B cell (primary cell): Measurements from ENCODE around the gene SNRNP48. TPM values are rescaled to one million over a fixed set of nuclear protein-coding genes. Genes with fewer than 3 reads are reported as not detected.

Experiments used
- ATAC-seq: fragments of 200-7000 bp; cut with Tn5 transposase; one replicate; pipeline ENCODE4 v1.10.0; 2021; ENCODE audit warnings: low read depth, mild to moderate bottlenecking, moderate number of reproducible peaks, moderate library complexity
- CTCF ChIA-PET: fragments of 350-600 bp; sonication (Branson Sonifier 250); formaldehyde crosslinking; loops from one replicate; lab custom pipeline; 2021; ENCODE audit warnings: antibody characterized with exemption, inconsistent platforms; lab: Charles Lee
- POLR2A ChIA-PET: fragments of 350-600 bp; sonication (Branson Sonifier 250); formaldehyde crosslinking; loops from one replicate; lab custom pipeline; 2021; ENCODE audit warnings: antibody characterized with exemption; lab: Charles Lee
- DNase-seq: peaks from one replicate; pipeline ENCODE4 v3.0.0; 2013
- H2AFZ ChIP-seq: 2 replicates; pipeline ENCODE4 v1.6.1; 2012; ENCODE audit warnings: mild to moderate bottlenecking, low read depth, low read length; ENCODE audit not compliant: insufficient read depth, poor library complexity, severe bottlenecking
- H3K27ac ChIP-seq, 2 donors: 1 replicate in 1 of 2; 2 replicates in 1 of 2; pipeline ENCODE4 v1.5.1; 2012 to 2013; ENCODE audit warnings: low read length in 2 of 2, mild to moderate bottlenecking in 2 of 2, moderate library complexity in 1 of 2
- H3K27me3 ChIP-seq, 4 experiments: fragments of 200-600 bp in 1 of 4; sonication (generic) in 1 of 4; replicated peaks in 1 of 4; 1 replicate in 2 of 4; 2 replicates in 2 of 4; pipeline versions ENCODE4 v1.6.1 to v1.7.0; 2013 to 2016; ENCODE audit warnings: low read length in 3 of 4, mild to moderate bottlenecking in 2 of 4, mixed read lengths in 1 of 4, moderate library complexity in 1 of 4; ENCODE audit not compliant: insufficient read depth in 4 of 4, control insufficient read depth in 3 of 4; ENCODE audit errors: control extremely low read depth in 1 of 4
- H3K36me3 ChIP-seq, 2 experiments: replicated peaks in 1 of 2; 1 replicate in 1 of 2; 2 replicates in 1 of 2; pipeline versions ENCODE4 v1.6.1 to v1.7.1; 2013; ENCODE audit warnings: low read length in 1 of 2; ENCODE audit not compliant: insufficient read depth in 2 of 2, control insufficient read depth in 1 of 2; ENCODE audit errors: control extremely low read depth in 1 of 2, extremely low read depth in 1 of 2
- H3K4me1 ChIP-seq, 2 donors: fragments of 200-600 bp in 1 of 2; sonication (generic) in 1 of 2; 1 replicate in 1 of 2; 2 replicates in 1 of 2; pipeline versions ENCODE4 v1.5.1 to v1.6.1; 2013 to 2017; ENCODE audit warnings: low read length in 2 of 2; ENCODE audit not compliant: control insufficient read depth in 2 of 2, insufficient read depth in 2 of 2
- H3K4me2 ChIP-seq: replicated peaks from 2 replicates; pipeline ENCODE3; 2012; ENCODE audit warnings: mild to moderate bottlenecking, low read depth, low read length; ENCODE audit not compliant: poor library complexity, severe bottlenecking
- H3K4me3 ChIP-seq, 5 experiments: fragments of 200-600 bp in 1 of 5; sonication (generic) in 1 of 5; 1 replicate in 3 of 5; 2 replicates in 2 of 5; pipeline versions ENCODE4 v1.5.1 to v1.7.0; 2011 to 2016; ENCODE audit warnings: low read length in 4 of 5, mild to moderate bottlenecking in 4 of 5, low read depth in 2 of 5, control low read depth in 1 of 5, moderate library complexity in 1 of 5; ENCODE audit not compliant: insufficient read depth in 1 of 5; ENCODE audit errors: control extremely low read depth in 1 of 5, extremely low read depth in 1 of 5
- H3K79me2 ChIP-seq: fragments of 200-600 bp; sonication (generic); one replicate; pipeline ENCODE4 v1.6.0; 2016; ENCODE audit warnings: low read length; ENCODE audit not compliant: control insufficient read depth, insufficient read depth
- H3K9ac ChIP-seq: fragments of 200-600 bp; sonication (generic); 2 replicates; pipeline ENCODE4 v1.6.1; 2017; ENCODE audit warnings: mild to moderate bottlenecking, low read length, moderate library complexity
- H3K9me3 ChIP-seq, 3 donors: one replicate each; pipeline versions ENCODE4 v1.6.1 to v1.7.1; 2013; ENCODE audit warnings: low read length in 2 of 3; ENCODE audit not compliant: control insufficient read depth in 2 of 3, insufficient read depth in 1 of 3; ENCODE audit errors: control extremely low read depth in 1 of 3
- H4K20me1 ChIP-seq: 2 replicates; pipeline ENCODE4 v1.6.0; 2012; ENCODE audit warnings: mild to moderate bottlenecking, low read length; ENCODE audit not compliant: insufficient read depth, control insufficient read depth, poor library complexity, severe bottlenecking
- H3K27ac Mint-ChIP-seq: one replicate; pipeline ENCODE4 v1.8.0; 2021; ENCODE audit warnings: mixed read lengths
- H3K27me3 Mint-ChIP-seq: one replicate; pipeline ENCODE4 v1.8.0; 2021; ENCODE audit warnings: mixed read lengths
- H3K4me1 Mint-ChIP-seq: one replicate; pipeline ENCODE4 v1.8.0; 2021; ENCODE audit warnings: mixed read lengths
- H3K4me3 Mint-ChIP-seq: one replicate; pipeline ENCODE4 v1.8.0; 2021; ENCODE audit warnings: mixed read lengths
- H3K9me3 Mint-ChIP-seq: one replicate; pipeline ENCODE4 v1.8.0; 2022; ENCODE audit warnings: mixed read lengths; ENCODE audit not compliant: insufficient read depth
- EZH2 ChIP-seq: IDR thresholded peaks from 2 replicates; pipeline ENCODE4 v1.6.1; 2012; ENCODE audit warnings: borderline replicate concordance, low read depth, mild to moderate bottlenecking, moderate library complexity, low read length; ENCODE audit not compliant: insufficient read depth, poor library complexity, severe bottlenecking
- WGBS: methylation state at CpG from one replicate; pipeline ENCODE4 v1.1.5; 2013; ENCODE audit warnings: missing lambda C conversion rate; ENCODE audit not compliant: insufficient coverage; 5-methylcytosine and 5-hydroxymethylcytosine counted together
- intact Hi-C: fragments of 100-400 bp; cut with micrococcal nuclease; formaldehyde crosslinking; loops from one replicate; pipeline ENCODE4 v1.10.0; 2022
- polyA plus RNA-seq: library from polyadenylated mRNA; depleted of rRNA; stranded (reverse); fragments of >200 nt; gene quantifications from 2 replicates; pipeline ENCODE4 v1.2.3, GENCODE V29; 2012
- total RNA-seq, 2 donors: library from RNA; stranded (reverse); fragments of 120-200 nt in 1 of 2; gene quantifications; 1 replicate in 1 of 2; 2 replicates in 1 of 2; pipeline versions ENCODE4 v1.2.3 to v1.2.4, GENCODE V29; 2013 to 2022
- TF ChIP-seq, protein P1 (sequence below): fragments of 200-600 bp; IDR thresholded peaks from one replicate; pipeline ENCODE4 v1.8.0; 2022; ENCODE audit warnings: antibody characterized with exemption, mild to moderate bottlenecking

SNRNP48 gene
- total and polyA plus RNA-seq, 2 donors (not counting 1 experiment from before 2014, with no cell fraction given) = 8.9 to 22.9 TPM

DNA sequence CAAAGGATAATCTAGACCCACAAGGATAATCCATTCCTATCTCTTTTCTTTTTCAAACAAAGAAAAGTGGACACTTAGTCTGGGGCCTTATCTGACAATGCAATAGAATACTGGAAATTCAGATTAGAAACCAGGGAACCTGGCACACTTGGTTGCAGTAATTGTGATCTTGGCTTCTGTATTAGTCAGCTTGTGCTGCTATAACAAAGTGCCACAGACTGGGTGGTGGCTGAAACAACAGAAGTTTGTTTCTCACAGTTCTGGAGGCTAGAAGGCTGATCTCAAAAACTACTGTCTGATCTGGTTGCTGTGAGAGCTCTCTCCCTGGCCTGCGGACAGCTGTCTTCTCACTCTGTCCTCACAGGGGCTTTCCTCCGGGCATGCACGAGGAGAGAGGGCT, 49.4 kb downstream of the SNRNP48 start:
- no peak overlapping the region for H3K4me3 Mint-ChIP-seq

DNA sequence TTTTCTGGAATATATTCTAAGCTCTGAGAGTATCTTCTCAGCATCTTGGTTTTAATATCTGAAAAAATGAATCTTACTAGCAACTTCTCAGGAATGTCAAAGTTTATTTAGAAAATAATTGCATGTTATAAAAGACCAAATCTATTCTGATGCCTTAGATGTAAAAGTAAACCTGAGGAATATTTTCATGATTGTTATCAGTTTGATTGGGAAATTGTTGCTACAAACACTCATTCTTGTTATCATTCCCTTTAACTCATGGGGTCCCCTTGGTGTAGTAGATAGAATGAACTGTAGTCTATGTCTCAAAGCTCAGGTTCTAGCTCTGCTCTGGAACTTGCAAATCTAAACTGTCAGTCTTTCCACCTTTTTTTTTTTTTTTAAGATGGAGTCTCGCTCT, 50.0 kb downstream of the SNRNP48 start:
- no peaks in the 10 kb centered on the region for H3K4me1 ChIP-seq
- H3K27ac ChIP-seq = no peak overlapping the region
- ATAC-seq (no peak), DNase-seq (no peak)
- H4K20me1 ChIP-seq = no peaks in the 10 kb centered on the region
- H3K9me3 ChIP-seq = no peaks in the 10 kb centered on the region
- intact Hi-C loops = no loop called here
- CTCF ChIA-PET = no interaction called here
- Mint-ChIP-seq H3K4me1 (no peaks in the 10 kb centered on the region), H3K4me3 (no peak overlapping the region), H3K27me3 (peaks cover 14% of the 10 kb centered on the region), H3K27ac (no peak overlapping the region), H3K9me3 (no peaks in the 10 kb centered on the region)
- POLR2A ChIA-PET = no interaction called here
- H3K36me3 ChIP-seq = no peaks in the 10 kb centered on the region
- H3K4me3 ChIP-seq = no peak overlapping the region
- peaks cover 0 to 3% (median 0%) of the 10 kb centered on the region in 4 experiments for H3K27me3 ChIP-seq
- no peak overlapping the region for H3K9ac ChIP-seq
- no peak overlapping the region for H3K4me2 ChIP-seq
- WGBS = no CpG with 5 or more reads among the region's 1 CpG
- TF ChIP-seq EZH2 = no peak
- TF ChIP-seq, protein P1, sequence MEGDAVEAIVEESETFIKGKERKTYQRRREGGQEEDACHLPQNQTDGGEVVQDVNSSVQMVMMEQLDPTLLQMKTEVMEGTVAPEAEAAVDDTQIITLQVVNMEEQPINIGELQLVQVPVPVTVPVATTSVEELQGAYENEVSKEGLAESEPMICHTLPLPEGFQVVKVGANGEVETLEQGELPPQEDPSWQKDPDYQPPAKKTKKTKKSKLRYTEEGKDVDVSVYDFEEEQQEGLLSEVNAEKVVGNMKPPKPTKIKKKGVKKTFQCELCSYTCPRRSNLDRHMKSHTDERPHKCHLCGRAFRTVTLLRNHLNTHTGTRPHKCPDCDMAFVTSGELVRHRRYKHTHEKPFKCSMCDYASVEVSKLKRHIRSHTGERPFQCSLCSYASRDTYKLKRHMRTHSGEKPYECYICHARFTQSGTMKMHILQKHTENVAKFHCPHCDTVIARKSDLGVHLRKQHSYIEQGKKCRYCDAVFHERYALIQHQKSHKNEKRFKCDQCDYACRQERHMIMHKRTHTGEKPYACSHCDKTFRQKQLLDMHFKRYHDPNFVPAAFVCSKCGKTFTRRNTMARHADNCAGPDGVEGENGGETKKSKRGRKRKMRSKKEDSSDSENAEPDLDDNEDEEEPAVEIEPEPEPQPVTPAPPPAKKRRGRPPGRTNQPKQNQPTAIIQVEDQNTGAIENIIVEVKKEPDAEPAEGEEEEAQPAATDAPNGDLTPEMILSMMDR = no peak
- H3K79me2 ChIP-seq = no peaks in the 10 kb centered on the region
- H2AFZ ChIP-seq = no peak overlapping the region

More for the DNA sequence above, 49.4 kb downstream of the SNRNP48 start:
- H3K27ac Mint-ChIP-seq = no peak overlapping the region
- H3K27me3 Mint-ChIP-seq = peaks cover 14% of the 10 kb centered on the region
- no peaks in the 10 kb centered on the region for H3K9me3 ChIP-seq
- TF ChIP-seq, protein P1 = no peak
- TF ChIP-seq EZH2 = no peak
- no peak overlapping the region for H3K4me2 ChIP-seq
- no peaks in the 10 kb centered on the region for H3K4me1 ChIP-seq
- H3K4me3 ChIP-seq = no peak overlapping the region
- 97% methylated on average over 3 of the region's 3 CpGs for WGBS
- no peak overlapping the region for H3K27ac ChIP-seq
- ATAC-seq (no peak), DNase-seq (no peak)
- ChIA-PET POLR2A (no interaction called here), CTCF (no interaction called here)
- H3K9ac ChIP-seq = no peak overlapping the region
- H3K36me3 ChIP-seq = no peaks in the 10 kb centered on the region
- H2AFZ ChIP-seq = no peak overlapping the region
- intact Hi-C loops = no loop called here
- no peaks in the 10 kb centered on the region for H3K4me1 Mint-ChIP-seq
- H3K79me2 ChIP-seq = no peaks in the 10 kb centered on the region
- H4K20me1 ChIP-seq = no peaks in the 10 kb centered on the region
- H3K27me3 ChIP-seq = peaks cover 0 to 3% (median 0%) of the 10 kb centered on the region in 4 experiments
- no peaks in the 10 kb centered on the region for H3K9me3 Mint-ChIP-seq
